Measurements from ENCODE around the gene PACSIN1.

Gene PACSIN1

GRCh38 chr6:34562350-34562749 lies 96.5 kb downstream of the PACSIN1 start:
- DNase-seq (ENCODE audit: low spot score), result no peak

GRCh38 chr6:34562861-34563512 lies 97.1 kb downstream of the PACSIN1 start:
- no peak for DNase-seq (ENCODE audit: low spot score)

- DNase-seq (ENCODE audit: low spot score), result no peak
Measured at GRCh38 chr6:34563513-34563870, 97.6 kb downstream of the PACSIN1 start.

- no peak for DNase-seq (ENCODE audit: low spot score)
Measured at GRCh38 chr6:34564181-34564580, 98.3 kb downstream of the PACSIN1 start.

GRCh38 chr6:34565722-34566137 lies 99.9 kb downstream of the PACSIN1 start:
- no peak for DNase-seq (ENCODE audit: low spot score)

GRCh38 chr6:34566830-34567546 lies 101.1 kb downstream of the PACSIN1 start:
- no peak for DNase-seq (ENCODE audit: low spot score)

- DNase-seq (ENCODE audit: low spot score), result no peak
Measured at GRCh38 chr6:34568341-34569201, 102.7 kb downstream of the PACSIN1 start.

- DNase-seq (ENCODE audit: low spot score), result no peak
Measured at GRCh38 chr6:34569361-34569973, 103.6 kb downstream of the PACSIN1 start.

- no peak for DNase-seq (ENCODE audit: low spot score)
Measured at GRCh38 chr6:34570066-34570833, 104.4 kb downstream of the PACSIN1 start.

- no peak for DNase-seq (ENCODE audit: low spot score)
Measured at GRCh38 chr6:34571388-34571787, 105.5 kb downstream of the PACSIN1 start.

GRCh38 chr6:34572021-34572420 lies 106.1 kb downstream of the PACSIN1 start:
- DNase-seq (ENCODE audit: low spot score), result no peak

GRCh38 chr6:34572585-34572984 lies 106.7 kb downstream of the PACSIN1 start:
- no peak for DNase-seq (ENCODE audit: low spot score)

GRCh38 chr6:34573567-34574183 lies 107.8 kb downstream of the PACSIN1 start:
- DNase-seq (ENCODE audit: low spot score), result no peak

GRCh38 chr6:34574647-34575293 lies 108.9 kb downstream of the PACSIN1 start:
- no peak for DNase-seq (ENCODE audit: low spot score)

GRCh38 chr6:34575326-34575725 lies 109.5 kb downstream of the PACSIN1 start:
- no peak for DNase-seq (ENCODE audit: low spot score)

- no peak for DNase-seq (ENCODE audit: low spot score)
Measured at GRCh38 chr6:34576286-34576955, 110.5 kb downstream of the PACSIN1 start.

GRCh38 chr6:34578445-34579262 lies 112.8 kb downstream of the PACSIN1 start:
- no peak for DNase-seq (ENCODE audit: low spot score)

GRCh38 chr6:34580707-34581560 lies 115.1 kb downstream of the PACSIN1 start:
- no peak for DNase-seq (ENCODE audit: low spot score)
